ENCODE data around the gene SLC2A4.

Gene SLC2A4

GRCh38 chr17:7249830-7250229 is 31.7 kb upstream of the SLC2A4 start:
- Histone ChIP-seq H3K79me2 (ENCODE audit: insufficient read depth, low read length) (peaks cover 84% of the 10 kb centered on the region), H4K20me1 (ENCODE audit: insufficient read depth, low read length) (peaks cover 46% of the 10 kb centered on the region), H3K4me2 (ENCODE audit: insufficient read depth, low read length) (peak overlapping the region; percentile 79), H3K36me3 (ENCODE audit: insufficient read depth, low read length) (peaks cover 39% of the 10 kb centered on the region), H3K9ac (ENCODE audit: low read depth, low read length) (peak overlapping the region; percentile 88), H3K27me3 (ENCODE audit: insufficient read depth, low read length, poor library complexity) (no peaks in the 10 kb centered on the region), H2AFZ (ENCODE audit: low read depth, low read length) (no peak overlapping the region), H3K4me3 (ENCODE audit: low read depth in 1 of 2, low read length in 2 of 2) (peak overlapping the region; percentile 76 to 93; a peak in 3 of 4 replicates), H3K4me1 (ENCODE audit: insufficient read depth, low read length) (peaks cover 50% of the 10 kb centered on the region), H3K9me3 (ENCODE audit: insufficient read depth, low read length, severe bottlenecking) (no peaks in the 10 kb centered on the region), H3K27ac (ENCODE audit: low read length) (peak overlapping the region; percentile 97)
- ATAC-seq (ENCODE audit: insufficient read depth, low read depth) (no peak), DNase-seq (no peak)
- TF ChIP-seq CTCF (IDR thresholded peaks at IDR 0.05; ENCODE audit: borderline replicate concordance, extremely low read depth, low read length, poor library complexity, severe bottlenecking) = no peak
- no peak for TF ChIP-seq EZH2 (IDR thresholded peaks at IDR 0.05; ENCODE audit: borderline replicate concordance, low read depth, low read length, severe bottlenecking)

GRCh38 chr17:7250695-7251627 is 30.6 kb upstream of the SLC2A4 start:
- Histone ChIP-seq H3K27me3 (ENCODE audit: insufficient read depth, low read length, poor library complexity) (no peaks in the 10 kb centered on the region), H3K4me2 (ENCODE audit: insufficient read depth, low read length) (peak overlapping the region; percentile 79), H2AFZ (ENCODE audit: low read depth, low read length) (peak overlapping the region; percentile 50), H3K4me3 (ENCODE audit: low read depth in 1 of 2, low read length in 2 of 2) (peak overlapping the region; percentile 76 to 93), H3K79me2 (ENCODE audit: insufficient read depth, low read length) (peaks cover 81% of the 10 kb centered on the region), H3K4me1 (ENCODE audit: insufficient read depth, low read length) (peaks cover 50% of the 10 kb centered on the region), H3K9me3 (ENCODE audit: insufficient read depth, low read length, severe bottlenecking) (no peaks in the 10 kb centered on the region), H3K36me3 (ENCODE audit: insufficient read depth, low read length) (peaks cover 44% of the 10 kb centered on the region), H3K27ac (ENCODE audit: low read length) (peak overlapping the region; percentile 97), H3K9ac (ENCODE audit: low read depth, low read length) (peak overlapping the region; percentile 88), H4K20me1 (ENCODE audit: insufficient read depth, low read length) (peaks cover 45% of the 10 kb centered on the region)
- TF ChIP-seq EZH2 (IDR thresholded peaks at IDR 0.05; ENCODE audit: borderline replicate concordance, low read depth, low read length, severe bottlenecking) = no peak
- no peak for TF ChIP-seq CTCF (IDR thresholded peaks at IDR 0.05; ENCODE audit: borderline replicate concordance, extremely low read depth, low read length, poor library complexity, severe bottlenecking)
- peak; percentile 28 for DNase-seq
- ATAC-seq (ENCODE audit: insufficient read depth, low read depth) = peak; percentile 6; the same call in 2 of the 3 replicates

- H3K79me2 ChIP-seq (ENCODE audit: insufficient read depth, low read length) = peaks cover 74% of the 10 kb centered on the region
- peak within 1 kb of the TSS; percentile 86 for H2AFZ ChIP-seq (ENCODE audit: low read depth, low read length)
These were observed 29.8 kb upstream of the SLC2A4 start, which contains the start of gene CTDNEP1 for GRCh38 chr17:7251661-7252175. CTDNEP1 (minus strand) TSS chr17:7251734; CDS start chr17:7251296, 438 bp downstream.

More at GRCh38 chr17:7251661-7252175, 29.8 kb upstream of the SLC2A4 start, which contains the start of gene CTDNEP1:
- peak within 1 kb of the TSS; percentile 79 for H3K4me2 ChIP-seq (ENCODE audit: insufficient read depth, low read length)
- H3K27me3 ChIP-seq (ENCODE audit: insufficient read depth, low read length, poor library complexity) = no peaks in the 10 kb centered on the region
- H4K20me1 ChIP-seq (ENCODE audit: insufficient read depth, low read length) = peaks cover 38% of the 10 kb centered on the region
- H3K27ac ChIP-seq (ENCODE audit: low read length) = peak within 1 kb of the TSS; percentile 97
- peak within 1 kb of the TSS; percentile 76 to 93 for H3K4me3 ChIP-seq (ENCODE audit: low read depth in 1 of 2, low read length in 2 of 2)
- H3K9me3 ChIP-seq (ENCODE audit: insufficient read depth, low read length, severe bottlenecking) = no peaks in the 10 kb centered on the region
- peak; percentile 94 for ATAC-seq (ENCODE audit: insufficient read depth, low read depth)
- H3K4me1 ChIP-seq (ENCODE audit: insufficient read depth, low read length) = peaks cover 48% of the 10 kb centered on the region
- H3K36me3 ChIP-seq (ENCODE audit: insufficient read depth, low read length) = peaks cover 44% of the 10 kb centered on the region
- TF ChIP-seq CTCF (IDR thresholded peaks at IDR 0.05; ENCODE audit: borderline replicate concordance, extremely low read depth, low read length, poor library complexity, severe bottlenecking) (no peak), EZH2 (IDR thresholded peaks at IDR 0.05; ENCODE audit: borderline replicate concordance, low read depth, low read length, severe bottlenecking) (no peak)
- H3K9ac ChIP-seq (ENCODE audit: low read depth, low read length) = peak within 1 kb of the TSS; percentile 88
- DNase-seq = peak; percentile 98
